ENCODE data around the gene AGRN. TPM values are rescaled to one million over a fixed set of nuclear protein-coding genes. Genes with fewer than 3 reads are reported as not detected.
A peak's percentile ranks its signal among the peaks of the same experiment; 100 is the strongest.
"Not testable (repeated sequence)": the region's sequence is repeated elsewhere in the genome, so short reads cannot be mapped to it uniquely, and the experiment has no call there.

Gene AGRN
- total RNA-seq, 1 donor = 3.8 TPM

- DNase-seq (ENCODE audit: low read depth in 2 of 3, low spot score in 2 of 3) = no peak
Observed at GRCh38 chr1:1049318-1050165, 29.6 kb downstream of the AGRN start.

- no peak for DNase-seq (ENCODE audit: low read depth in 2 of 3, low spot score in 2 of 3)
Observed at GRCh38 chr1:1050577-1051052, 30.7 kb downstream of the AGRN start.

GRCh38 chr1:1051127-1051810, 31.3 kb downstream of the AGRN start:
- no peak for DNase-seq (ENCODE audit: low read depth in 2 of 3, low spot score in 2 of 3)

GRCh38 chr1:1052003-1052840, 32.3 kb downstream of the AGRN start:
- no peak for DNase-seq (ENCODE audit: low read depth in 2 of 3, low spot score in 2 of 3)

- DNase-seq (ENCODE audit: low read depth in 2 of 3, low spot score in 2 of 3) = no peak
Observed at GRCh38 chr1:1053022-1053421, 33.1 kb downstream of the AGRN start.

GRCh38 chr1:1053682-1054081, 33.8 kb downstream of the AGRN start:
- no peak for DNase-seq (ENCODE audit: low read depth in 2 of 3, low spot score in 2 of 3)

GRCh38 chr1:1054099-1054700, 34.3 kb downstream of the AGRN start:
- DNase-seq (ENCODE audit: low read depth in 2 of 3, low spot score in 2 of 3) = no peak

GRCh38 chr1:1054971-1055370, 35.1 kb downstream of the AGRN start:
- no peak for DNase-seq (ENCODE audit: low read depth in 2 of 3, low spot score in 2 of 3)

- no peak for DNase-seq (ENCODE audit: low read depth in 2 of 3, low spot score in 2 of 3)
Observed at GRCh38 chr1:1055841-1056736, 36.2 kb downstream of the AGRN start.

- not testable (repeated sequence) for DNase-seq (ENCODE audit: low read depth in 2 of 3, low spot score in 2 of 3)
Observed at GRCh38 chr1:1057769-1058087, 37.8 kb downstream of the AGRN start.

GRCh38 chr1:1058088-1058905, 38.4 kb downstream of the AGRN start:
- DNase-seq (ENCODE audit: low read depth in 2 of 3, low spot score in 2 of 3) = no peak

GRCh38 chr1:1058921-1059493, 39.1 kb downstream of the AGRN start:
- peak in 2 of 3 donors; percentile 44 to 52 for DNase-seq (ENCODE audit: low read depth in 2 of 3, low spot score in 2 of 3)

- peak; percentile 77 to 86 (median 81) for DNase-seq (ENCODE audit: low read depth in 2 of 3, low spot score in 2 of 3)
Observed at GRCh38 chr1:1059494-1060280, 39.8 kb downstream of the AGRN start.

- no peak for DNase-seq (ENCODE audit: low read depth in 2 of 3, low spot score in 2 of 3)
Observed at GRCh38 chr1:1060281-1061000, 40.5 kb downstream of the AGRN start.

GRCh38 chr1:1061682-1062345, 41.9 kb downstream of the AGRN start:
- DNase-seq (ENCODE audit: low read depth in 2 of 3, low spot score in 2 of 3) = peak in 1 of 3 donors; percentile 62

- no peak for DNase-seq (ENCODE audit: low read depth in 2 of 3, low spot score in 2 of 3)
Observed at GRCh38 chr1:1062348-1063163, 42.6 kb downstream of the AGRN start.

Measured in hematopoietic multipotent progenitor cell (in vitro differentiated cells).